ENCODE results near the gene MCRIP2.

MCRIP2 gene

DNA sequence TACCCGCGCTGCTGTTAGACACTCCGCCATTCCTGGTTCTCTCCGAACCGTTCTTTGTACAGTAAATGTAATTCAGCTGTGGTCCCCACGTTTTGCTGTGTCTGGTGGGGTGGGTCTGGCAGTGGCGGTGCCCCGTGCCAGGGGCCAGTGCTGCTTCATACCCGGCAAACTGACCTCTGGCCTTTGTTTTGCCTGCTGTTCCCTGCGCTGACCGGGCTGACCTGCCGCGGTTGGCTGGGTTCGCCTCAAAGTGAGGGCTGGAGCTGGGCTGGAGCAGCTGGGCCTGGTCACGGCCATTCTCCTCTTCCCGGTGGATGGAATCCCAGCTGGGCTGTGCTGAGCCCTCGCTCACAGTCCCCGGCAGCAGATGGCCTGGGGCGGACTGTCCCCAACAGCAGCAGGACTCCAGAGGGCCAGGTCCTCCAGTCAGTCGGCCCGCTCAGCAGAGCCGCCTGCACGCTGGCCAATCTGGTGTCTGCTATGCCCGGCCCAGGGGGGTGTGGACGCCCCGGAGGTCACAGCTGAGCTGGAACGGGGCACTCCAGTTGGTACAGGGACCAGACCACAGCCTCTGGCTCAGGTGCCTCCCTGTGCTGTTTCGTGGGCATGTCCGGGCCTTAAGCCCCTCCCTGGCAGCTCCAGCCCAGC, 12.3 kb upstream of the MCRIP2 start:
- Histone ChIP-seq H3K9ac (ENCODE audit: low read depth, low read length, poor library complexity, severe bottlenecking) (no peak overlapping the region), H2AFZ (ENCODE audit: low read length) (no peak overlapping the region), H4K20me1 (ENCODE audit: insufficient read depth, low read length, poor library complexity, severe bottlenecking) (no peaks in the 10 kb centered on the region), H3K4me2 (ENCODE audit: low read depth, low read length, poor library complexity, severe bottlenecking) (no peak overlapping the region), H3F3A (ENCODE audit: low read depth) (no peaks in the 10 kb centered on the region), H3K9me2 (replicated peaks; ENCODE audit: low read depth, low read length) (no peaks in the 10 kb centered on the region), H3K27me3 (ENCODE audit: insufficient read depth, low read length, poor library complexity, severe bottlenecking) (no peaks in the 10 kb centered on the region), H3K4me1 (ENCODE audit: insufficient read depth, low read length, poor library complexity, severe bottlenecking) (no peaks in the 10 kb centered on the region), H3K4me3 (ENCODE audit: low read length, poor library complexity, severe bottlenecking) (no peak overlapping the region), H3K9me3 (ENCODE audit: insufficient read depth, low read depth, low read length) (no peaks in the 10 kb centered on the region), H3K79me2 (ENCODE audit: insufficient read depth, low read length) (no peaks in the 10 kb centered on the region), H3K36me3 (ENCODE audit: insufficient read depth, low read length) (no peaks in the 10 kb centered on the region)
- TF ChIP-seq, protein P1, sequence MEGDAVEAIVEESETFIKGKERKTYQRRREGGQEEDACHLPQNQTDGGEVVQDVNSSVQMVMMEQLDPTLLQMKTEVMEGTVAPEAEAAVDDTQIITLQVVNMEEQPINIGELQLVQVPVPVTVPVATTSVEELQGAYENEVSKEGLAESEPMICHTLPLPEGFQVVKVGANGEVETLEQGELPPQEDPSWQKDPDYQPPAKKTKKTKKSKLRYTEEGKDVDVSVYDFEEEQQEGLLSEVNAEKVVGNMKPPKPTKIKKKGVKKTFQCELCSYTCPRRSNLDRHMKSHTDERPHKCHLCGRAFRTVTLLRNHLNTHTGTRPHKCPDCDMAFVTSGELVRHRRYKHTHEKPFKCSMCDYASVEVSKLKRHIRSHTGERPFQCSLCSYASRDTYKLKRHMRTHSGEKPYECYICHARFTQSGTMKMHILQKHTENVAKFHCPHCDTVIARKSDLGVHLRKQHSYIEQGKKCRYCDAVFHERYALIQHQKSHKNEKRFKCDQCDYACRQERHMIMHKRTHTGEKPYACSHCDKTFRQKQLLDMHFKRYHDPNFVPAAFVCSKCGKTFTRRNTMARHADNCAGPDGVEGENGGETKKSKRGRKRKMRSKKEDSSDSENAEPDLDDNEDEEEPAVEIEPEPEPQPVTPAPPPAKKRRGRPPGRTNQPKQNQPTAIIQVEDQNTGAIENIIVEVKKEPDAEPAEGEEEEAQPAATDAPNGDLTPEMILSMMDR (conservative IDR thresholded peaks at IDR 0.05; ENCODE audit: low read length) = no peak
- TF ChIP-seq EZH2phosphoT487 (IDR thresholded peaks at IDR 0.05; ENCODE audit: borderline replicate concordance) = no peak

DNA sequence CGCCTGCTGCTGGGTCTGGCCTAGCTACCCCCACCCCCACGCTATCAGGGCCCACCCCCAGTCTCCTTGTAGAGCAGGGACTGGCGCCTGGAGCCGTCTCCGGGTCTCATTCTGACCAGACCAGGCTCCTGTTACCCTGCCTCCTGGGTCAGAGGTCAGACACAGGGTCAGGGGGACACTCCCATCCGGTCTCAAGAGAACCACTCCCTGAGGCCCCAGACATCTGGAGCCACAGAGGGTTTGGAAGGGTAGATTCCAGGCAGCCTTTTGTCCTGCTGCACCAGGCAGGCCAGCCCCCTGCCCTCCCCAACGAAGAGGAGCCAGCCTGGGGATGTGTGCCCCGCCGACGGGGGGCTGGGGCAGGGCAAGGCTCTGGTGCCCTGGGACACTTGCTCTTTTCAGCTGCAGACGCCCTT, 11.8 kb upstream of the MCRIP2 start:
- TF ChIP-seq, protein P1 (conservative IDR thresholded peaks at IDR 0.05; ENCODE audit: low read length) = no peak
- TF ChIP-seq EZH2phosphoT487 (IDR thresholded peaks at IDR 0.05; ENCODE audit: borderline replicate concordance) = no peak
- Histone ChIP-seq H3K4me2 (ENCODE audit: low read depth, low read length, poor library complexity, severe bottlenecking) (no peak overlapping the region), H3F3A (ENCODE audit: low read depth) (no peaks in the 10 kb centered on the region), H3K9me2 (replicated peaks; ENCODE audit: low read depth, low read length) (no peaks in the 10 kb centered on the region), H3K4me1 (ENCODE audit: insufficient read depth, low read length, poor library complexity, severe bottlenecking) (no peaks in the 10 kb centered on the region), H3K9me3 (ENCODE audit: insufficient read depth, low read depth, low read length) (no peaks in the 10 kb centered on the region), H3K36me3 (ENCODE audit: insufficient read depth, low read length) (no peaks in the 10 kb centered on the region), H3K27me3 (ENCODE audit: insufficient read depth, low read length, poor library complexity, severe bottlenecking) (no peaks in the 10 kb centered on the region), H4K20me1 (ENCODE audit: insufficient read depth, low read length, poor library complexity, severe bottlenecking) (no peaks in the 10 kb centered on the region), H2AFZ (ENCODE audit: low read length) (no peak overlapping the region), H3K9ac (ENCODE audit: low read depth, low read length, poor library complexity, severe bottlenecking) (no peak overlapping the region), H3K4me3 (ENCODE audit: low read length, poor library complexity, severe bottlenecking) (no peak overlapping the region), H3K79me2 (ENCODE audit: insufficient read depth, low read length) (peaks cover 3% of the 10 kb centered on the region; the same call in 1 of the 2 replicates)

DNA sequence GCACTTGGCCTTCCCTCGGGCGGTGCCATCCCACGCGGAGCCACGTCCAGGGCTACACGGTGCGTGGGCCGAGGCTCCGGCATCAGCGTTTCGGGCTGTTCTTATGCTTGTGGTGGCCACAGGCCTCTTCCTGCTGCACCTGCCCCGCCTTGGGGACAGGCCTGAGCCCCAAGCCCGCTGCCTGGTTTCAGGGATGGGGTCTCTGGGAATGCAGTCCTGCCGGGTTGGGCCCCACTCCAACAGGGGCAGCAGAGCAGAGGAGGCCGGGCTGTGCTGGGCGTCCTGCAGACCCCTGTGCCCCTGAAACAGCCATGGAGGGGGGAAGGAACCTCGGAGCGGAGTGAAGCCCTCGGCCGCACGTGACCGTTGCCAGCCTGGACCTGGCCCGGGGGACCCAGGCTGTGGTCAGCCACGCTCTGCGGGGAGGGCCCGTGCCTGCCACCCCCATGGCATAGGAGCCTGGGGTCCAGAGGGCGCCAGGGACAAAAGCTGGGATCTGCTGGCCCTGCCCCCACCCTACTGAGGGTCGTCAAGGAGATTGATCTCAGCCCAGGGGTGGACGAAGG, 11.3 kb upstream of the MCRIP2 start:
- Histone ChIP-seq H3F3A (ENCODE audit: low read depth) (no peaks in the 10 kb centered on the region), H2AFZ (ENCODE audit: low read length) (no peak overlapping the region), H3K36me3 (ENCODE audit: insufficient read depth, low read length) (no peaks in the 10 kb centered on the region), H3K4me1 (ENCODE audit: insufficient read depth, low read length, poor library complexity, severe bottlenecking) (no peaks in the 10 kb centered on the region), H4K20me1 (ENCODE audit: insufficient read depth, low read length, poor library complexity, severe bottlenecking) (no peaks in the 10 kb centered on the region), H3K79me2 (ENCODE audit: insufficient read depth, low read length) (peaks cover 8% of the 10 kb centered on the region), H3K9ac (ENCODE audit: low read depth, low read length, poor library complexity, severe bottlenecking) (no peak overlapping the region), H3K27me3 (ENCODE audit: insufficient read depth, low read length, poor library complexity, severe bottlenecking) (no peaks in the 10 kb centered on the region), H3K4me3 (ENCODE audit: low read length, poor library complexity, severe bottlenecking) (no peak overlapping the region), H3K4me2 (ENCODE audit: low read depth, low read length, poor library complexity, severe bottlenecking) (no peak overlapping the region), H3K9me2 (replicated peaks; ENCODE audit: low read depth, low read length) (no peaks in the 10 kb centered on the region), H3K9me3 (ENCODE audit: insufficient read depth, low read depth, low read length) (no peaks in the 10 kb centered on the region)
- TF ChIP-seq, protein P1 (conservative IDR thresholded peaks at IDR 0.05; ENCODE audit: low read length) = no peak
- TF ChIP-seq EZH2phosphoT487 (IDR thresholded peaks at IDR 0.05; ENCODE audit: borderline replicate concordance) = no peak

Data from Loucy (cell line).